ENCODE data around the gene VWC2.
"Not testable (repeated sequence)": the region's sequence is repeated elsewhere in the genome, so short reads cannot be mapped to it uniquely, and the experiment has no call there.

VWC2 gene

GRCh38 chr7:49787980-49788379 is 14.5 kb downstream of the VWC2 start:
- no peak for DNase-seq

GRCh38 chr7:49788455-49789059 is 15.1 kb downstream of the VWC2 start:
- no peak for DNase-seq

DNA sequence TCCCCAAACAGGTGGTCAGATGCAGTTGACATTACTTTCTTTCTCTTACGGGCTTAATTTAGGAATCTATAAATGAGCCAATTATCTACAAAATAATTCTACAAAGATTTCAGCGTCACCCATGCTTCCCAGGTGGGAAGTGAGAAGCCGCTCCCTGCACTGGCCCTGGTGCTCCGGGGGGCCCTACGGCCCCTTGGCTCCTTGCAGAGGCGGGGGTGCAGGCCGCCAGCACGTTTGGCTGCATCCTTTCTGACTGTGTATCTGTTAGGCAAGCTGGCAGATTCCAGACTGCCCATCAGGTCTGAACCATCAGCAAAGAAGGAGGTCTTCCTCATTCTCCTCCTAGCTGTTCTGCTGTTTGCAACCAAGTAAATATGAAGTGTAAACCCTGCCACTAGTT is 16.3 kb downstream of the VWC2 start:
- no peak for DNase-seq

DNA sequence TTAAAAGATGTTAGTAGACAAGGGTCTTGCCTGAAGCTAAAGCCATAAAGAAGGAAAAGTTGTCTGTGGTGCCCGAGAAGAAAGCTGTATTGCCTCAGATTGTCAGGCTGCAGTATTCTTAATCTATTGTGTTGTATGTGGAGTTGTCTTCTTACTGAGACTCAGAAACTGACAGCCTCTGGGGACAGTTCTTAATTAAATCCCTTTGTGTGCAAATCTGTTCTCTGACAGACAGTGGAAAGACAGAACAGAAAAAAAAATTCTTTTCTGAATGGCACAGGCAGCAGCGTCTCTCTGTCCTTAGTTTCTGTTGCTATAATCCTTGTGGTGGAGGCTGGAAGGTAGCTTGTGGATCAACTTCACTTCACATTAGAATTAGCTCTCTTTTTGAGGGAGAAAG is 16.8 kb downstream of the VWC2 start:
- no peak for DNase-seq

DNA sequence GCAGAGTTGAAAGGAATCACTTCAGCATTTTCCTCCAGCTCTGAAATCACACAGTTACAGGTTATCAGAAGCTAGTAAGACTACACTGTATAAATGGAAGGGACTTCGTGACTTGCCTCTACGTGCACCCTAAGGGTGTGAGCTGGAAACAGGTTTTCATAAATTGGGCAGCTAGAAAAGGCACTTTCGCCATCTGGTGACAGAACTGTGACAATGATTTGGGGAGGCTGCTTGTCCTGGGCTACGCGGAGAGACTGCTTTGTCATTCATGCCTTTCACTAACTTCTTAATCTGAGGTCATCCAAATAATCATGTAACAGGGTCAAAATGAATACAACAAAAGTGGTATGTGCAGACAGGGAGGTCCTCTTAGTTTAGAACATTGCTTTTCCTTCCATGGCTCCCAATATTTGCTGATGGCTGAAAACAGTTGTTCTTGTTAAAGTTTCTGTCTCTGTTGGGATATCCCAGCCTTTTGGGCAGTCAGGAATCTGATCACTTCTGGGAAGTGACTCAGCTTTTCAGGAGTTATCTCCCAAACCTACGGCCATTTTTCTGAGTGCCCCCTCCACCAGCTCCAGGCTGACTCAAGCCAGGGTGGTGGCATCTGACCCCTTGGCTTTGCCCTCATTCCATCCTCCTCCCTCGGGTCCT is 17.8 kb downstream of the VWC2 start:
- no peak for DNase-seq

DNA sequence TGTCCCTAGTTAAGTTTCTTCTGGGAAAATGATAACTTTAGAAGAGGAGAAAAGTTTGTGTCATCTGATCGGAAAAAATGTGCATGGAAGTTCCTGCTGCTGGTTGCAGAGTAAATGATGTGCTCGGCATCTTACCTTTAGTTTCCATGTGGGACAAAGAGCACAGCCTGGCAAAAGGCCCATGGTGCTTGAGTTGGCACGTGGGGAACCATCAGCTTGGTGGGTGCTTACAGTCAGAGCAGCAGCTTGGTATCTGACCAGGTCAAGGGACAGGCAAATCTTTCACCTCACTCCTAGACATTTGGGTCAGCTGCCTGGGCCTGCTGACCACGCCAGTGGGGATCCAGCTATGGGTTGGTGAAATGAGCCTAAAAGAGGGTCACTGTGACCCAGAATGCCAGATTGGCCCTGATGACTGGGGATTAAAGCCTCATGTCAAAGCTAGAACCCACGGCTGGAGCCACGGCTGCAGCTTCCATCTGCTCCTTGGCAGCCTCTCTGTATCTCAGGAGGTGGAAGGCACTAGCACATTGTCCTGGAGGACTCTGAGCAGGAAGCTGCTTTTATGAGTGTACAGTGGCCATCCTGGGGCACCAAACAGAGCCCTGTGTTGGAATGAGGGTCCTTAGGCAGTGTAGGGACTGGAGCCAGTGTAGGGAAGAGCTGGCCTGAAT is 24.7 kb downstream of the VWC2 start:
- DNase-seq: no peak

- DNase-seq: no peak
These were observed 26.6 kb downstream of the VWC2 start for GRCh38 chr7:49800031-49800430.

- no peak for DNase-seq
These were observed 29.2 kb downstream of the VWC2 start for GRCh38 chr7:49802600-49802999.

GRCh38 chr7:49803812-49804211 is 30.4 kb downstream of the VWC2 start:
- no peak for DNase-seq

DNA sequence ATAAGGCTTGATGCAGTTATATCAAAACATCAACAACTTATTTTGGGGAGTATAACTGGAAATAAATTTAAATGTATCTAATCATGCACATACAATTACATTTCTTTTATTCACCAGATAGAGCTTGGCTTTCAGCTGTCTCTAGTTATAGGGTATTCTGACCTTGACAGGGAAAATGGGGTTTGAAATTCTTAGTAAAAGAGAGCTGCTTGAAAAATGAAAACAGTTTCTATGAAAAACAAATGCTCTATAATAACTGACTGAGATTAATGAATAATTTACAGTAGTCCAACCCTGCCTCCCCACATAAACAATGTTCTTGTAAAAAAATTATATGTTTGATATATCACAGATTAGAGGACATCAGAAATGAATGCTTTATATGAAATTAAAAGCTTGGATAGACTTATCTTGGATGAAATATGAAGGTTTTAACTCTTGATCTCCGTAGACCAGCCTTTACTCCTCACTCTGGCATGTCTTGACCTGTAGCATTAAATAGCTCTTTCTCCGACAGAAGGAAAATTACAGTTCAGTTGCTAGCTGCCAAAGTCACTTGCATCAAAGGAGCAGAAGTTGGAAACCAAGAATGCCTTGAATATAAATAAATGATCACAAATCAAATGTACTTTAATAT is 32.1 kb downstream of the VWC2 start:
- DNase-seq: no peak

DNA sequence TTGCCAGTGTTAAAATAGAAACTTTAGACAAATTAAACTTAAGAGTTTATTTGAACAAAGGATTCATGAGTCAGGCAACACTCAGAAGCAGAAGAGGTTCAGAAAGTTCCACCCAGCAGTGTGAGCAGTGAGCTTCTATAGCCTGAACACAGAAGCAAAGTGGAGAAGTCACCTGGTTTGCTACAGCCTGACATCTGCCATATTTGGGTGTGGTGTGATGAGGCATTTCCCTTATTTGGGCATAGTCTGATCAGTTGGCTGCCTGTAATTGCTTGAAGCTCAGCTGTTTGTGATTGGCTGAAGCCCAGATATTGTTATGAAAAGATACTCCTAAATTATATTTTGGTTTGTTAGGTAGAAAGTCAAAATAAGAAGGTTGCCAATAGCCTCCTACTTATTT is 39.1 kb downstream of the VWC2 start:
- DNase-seq: no peak

DNA sequence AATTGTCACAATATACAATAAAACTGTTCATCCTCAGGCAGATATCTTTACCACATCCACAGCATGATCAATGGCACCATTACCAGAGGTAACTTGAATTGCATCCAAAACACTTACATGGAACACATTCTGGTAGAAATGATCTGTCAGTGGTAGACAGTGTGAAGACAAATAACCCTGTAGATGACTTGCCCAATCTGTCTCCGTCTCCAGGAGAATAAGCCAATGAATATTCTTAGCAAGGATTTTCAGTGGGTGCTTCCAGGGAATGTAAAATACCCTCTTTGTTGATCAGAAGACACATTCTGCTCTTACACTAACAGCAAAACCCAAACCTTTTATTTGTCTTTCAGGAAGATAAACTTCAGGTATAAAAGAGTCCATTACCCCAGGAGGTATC is 43.8 kb downstream of the VWC2 start:
- DNase-seq: no peak

- no peak for DNase-seq
These were observed 47.7 kb downstream of the VWC2 start for GRCh38 chr7:49821181-49821580.

DNA sequence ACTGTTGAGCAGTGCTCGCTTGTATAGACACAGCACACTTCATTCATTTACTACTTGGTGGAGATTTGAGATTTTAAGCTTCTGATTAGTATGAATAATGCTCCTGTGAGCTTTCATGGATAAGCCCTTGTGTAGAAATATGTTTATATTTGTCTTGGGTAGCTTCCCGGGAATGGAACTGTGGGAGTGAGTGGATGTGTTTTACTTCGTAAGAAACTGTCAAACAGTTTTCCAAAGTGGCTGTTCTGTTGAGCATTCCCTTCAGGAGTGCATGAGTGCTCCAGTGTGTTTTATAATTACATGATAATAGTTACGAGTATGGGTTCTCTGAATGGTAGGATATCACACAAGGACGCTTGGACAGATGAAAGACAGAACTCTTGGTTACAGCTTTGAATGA is 49.4 kb downstream of the VWC2 start:
- DNase-seq: no peak

- no peak for DNase-seq
These were observed 50.1 kb downstream of the VWC2 start for GRCh38 chr7:49823566-49823965.

- DNase-seq: no peak
These were observed 66.6 kb downstream of the VWC2 start for GRCh38 chr7:49839863-49840645.

DNA sequence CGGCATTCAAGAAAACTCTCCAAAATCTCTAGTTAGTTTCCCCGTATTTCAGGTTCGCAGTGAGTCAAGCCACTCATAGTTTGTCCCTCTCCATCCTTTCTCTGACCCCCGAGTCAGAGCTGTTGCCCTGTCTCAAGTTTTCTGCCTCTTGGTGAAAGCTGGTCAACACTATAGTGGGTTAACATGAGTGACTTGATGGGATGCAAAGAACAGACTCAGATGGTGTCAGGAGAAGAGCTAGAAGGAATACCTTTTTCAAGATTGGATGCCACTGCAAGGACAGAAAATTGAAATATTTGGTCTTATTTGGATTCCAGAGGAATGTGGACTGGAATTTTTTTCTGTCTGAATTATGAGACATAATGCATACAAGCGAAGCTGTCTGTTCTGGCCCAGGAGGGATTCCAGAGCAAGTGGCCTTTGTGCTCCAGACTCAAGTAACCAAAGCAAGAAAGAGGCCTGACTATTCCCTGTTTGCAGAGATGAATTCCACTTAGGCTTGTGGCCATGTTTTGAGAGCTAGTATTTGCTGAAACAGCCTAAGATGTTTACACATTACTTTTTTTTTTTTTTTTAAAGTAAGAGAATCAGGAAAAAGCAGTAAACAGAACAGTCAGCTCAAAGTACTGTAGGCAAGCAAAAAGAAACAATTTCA is 67.4 kb downstream of the VWC2 start:
- DNase-seq: no peak

GRCh38 chr7:49845626-49846025 is 72.2 kb downstream of the VWC2 start:
- no peak for DNase-seq

GRCh38 chr7:49848211-49848841 is 74.9 kb downstream of the VWC2 start:
- no peak for DNase-seq

- no peak for DNase-seq
These were observed 77.6 kb downstream of the VWC2 start for GRCh38 chr7:49850921-49851613.

GRCh38 chr7:49851614-49851934 is 78.1 kb downstream of the VWC2 start:
- not testable (repeated sequence) for DNase-seq
